ENCODE data around the gene KMT2C. TPM values are rescaled to one million over a fixed set of nuclear protein-coding genes. Genes with fewer than 3 reads are reported as not detected.
"Not testable (repeated sequence)": the region's sequence is repeated elsewhere in the genome, so short reads cannot be mapped to it uniquely, and the experiment has no call there.

Gene KMT2C
- total RNA-seq, 2 donors from 2014 or later, result 78.4 to 81.1 TPM

DNA sequence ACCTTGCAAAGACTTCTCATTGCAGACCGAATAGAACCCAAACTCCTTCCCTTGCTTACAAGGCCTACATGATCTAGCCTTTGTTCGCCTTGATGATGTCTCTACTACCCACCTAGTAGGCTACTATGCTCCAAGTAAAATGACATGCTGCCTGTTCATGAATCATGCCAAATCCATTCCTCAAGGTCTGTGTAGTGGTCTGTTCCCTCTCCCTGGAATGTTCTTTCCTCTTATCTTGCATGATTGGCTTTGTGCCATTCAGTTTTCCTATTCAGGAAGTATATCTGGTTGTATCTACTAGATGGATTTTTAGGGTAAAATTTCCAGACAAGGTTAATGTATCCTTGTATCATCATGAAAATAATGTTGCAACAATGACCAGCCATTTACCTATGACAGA is 165.4 kb downstream of the KMT2C start:
- intact Hi-C loops (cut with DNase I, micrococcal nuclease); ATAC-seq; DNase-seq: not testable (repeated sequence)

- ATAC-seq; DNase-seq; intact Hi-C loops (cut with DNase I, micrococcal nuclease): not testable (repeated sequence)
Measured at GRCh38 chr7:152266859-152267258, 168.9 kb downstream of the KMT2C start.

- ATAC-seq, result not testable (repeated sequence)
Measured at GRCh38 chr7:152264915-152265314, 170.9 kb downstream of the KMT2C start.

GRCh38 chr7:152262146-152262545 is 173.7 kb downstream of the KMT2C start:
- ATAC-seq; DNase-seq; intact Hi-C loops (cut with DNase I, micrococcal nuclease): not testable (repeated sequence)

More at GRCh38 chr7:152264915-152265314, 170.9 kb downstream of the KMT2C start:
- DNase-seq; intact Hi-C loops (cut with DNase I, micrococcal nuclease): not testable (repeated sequence)

DNA sequence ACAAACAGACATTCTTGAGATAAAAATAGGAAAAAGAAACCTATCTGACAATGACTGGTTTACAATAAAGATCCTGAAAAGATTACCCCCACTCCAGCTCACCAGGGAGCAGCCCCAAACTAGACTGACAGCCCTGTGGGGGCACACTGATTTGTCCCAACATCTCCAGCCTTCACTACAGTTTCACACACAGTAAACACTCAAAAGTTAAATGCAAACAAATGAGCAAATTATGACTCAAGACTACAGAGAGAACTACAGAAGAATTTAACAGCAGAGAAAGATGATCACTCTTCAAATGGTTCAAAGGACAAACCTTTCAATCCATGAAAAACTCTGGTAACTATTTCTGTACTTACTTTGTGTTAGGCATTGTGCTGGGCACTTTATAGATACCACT is 176.2 kb downstream of the KMT2C start:
- intact Hi-C loops (cut with DNase I, micrococcal nuclease); ATAC-seq; DNase-seq: not testable (repeated sequence)

DNA sequence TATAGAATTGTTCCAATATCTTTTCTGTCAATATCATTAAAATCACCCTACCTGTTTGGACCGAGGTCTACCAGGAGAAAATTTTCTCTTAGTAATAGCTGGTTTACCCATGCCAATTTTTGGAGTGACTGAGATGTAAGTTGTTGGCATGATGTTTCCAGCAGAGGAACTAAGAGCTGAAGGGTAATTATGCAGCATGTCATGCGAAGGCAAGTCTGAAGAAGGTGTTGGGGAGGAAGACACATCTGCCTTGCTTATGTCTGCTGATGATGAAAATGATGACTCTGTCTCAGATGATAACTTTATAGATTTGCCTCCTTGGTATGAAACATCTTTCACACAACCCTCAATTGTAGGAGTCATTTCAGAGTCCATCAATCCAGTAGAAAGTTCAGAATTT is 188.0 kb downstream of the KMT2C start:
- ATAC-seq; intact Hi-C loops (cut with DNase I, micrococcal nuclease); DNase-seq: not testable (repeated sequence)

- DNase-seq; ATAC-seq; intact Hi-C loops (cut with DNase I, micrococcal nuclease): not testable (repeated sequence)
Measured at GRCh38 chr7:152245417-152245816, 190.4 kb downstream of the KMT2C start.

DNA sequence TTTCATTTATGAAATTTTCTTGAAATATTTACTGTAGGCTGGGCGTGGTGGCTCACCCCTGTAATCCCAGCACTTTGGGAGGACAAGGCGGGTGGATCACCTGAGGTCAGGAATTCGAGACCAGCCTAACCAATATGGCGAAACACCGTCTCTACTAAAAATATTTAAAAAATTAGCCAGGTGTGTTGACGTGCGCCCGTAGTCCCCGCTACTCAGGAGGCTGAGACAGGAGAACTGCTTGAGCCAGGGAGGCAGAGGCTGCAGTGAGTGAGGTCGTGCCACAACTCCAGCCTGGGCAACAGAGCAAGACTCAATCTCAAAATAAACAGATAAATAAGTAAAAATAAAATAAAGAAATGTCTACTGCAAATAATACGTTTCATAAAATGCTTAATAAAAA is 192.3 kb downstream of the KMT2C start:
- DNase-seq; intact Hi-C loops (cut with DNase I, micrococcal nuclease); ATAC-seq: not testable (repeated sequence)

GRCh38 chr7:152241301-152241700 is 194.5 kb downstream of the KMT2C start:
- intact Hi-C loops (cut with DNase I, micrococcal nuclease); DNase-seq; ATAC-seq: not testable (repeated sequence)

GRCh38 chr7:152236306-152236705 is 199.5 kb downstream of the KMT2C start:
- DNase-seq; intact Hi-C loops (cut with DNase I, micrococcal nuclease); ATAC-seq: not testable (repeated sequence)

DNA sequence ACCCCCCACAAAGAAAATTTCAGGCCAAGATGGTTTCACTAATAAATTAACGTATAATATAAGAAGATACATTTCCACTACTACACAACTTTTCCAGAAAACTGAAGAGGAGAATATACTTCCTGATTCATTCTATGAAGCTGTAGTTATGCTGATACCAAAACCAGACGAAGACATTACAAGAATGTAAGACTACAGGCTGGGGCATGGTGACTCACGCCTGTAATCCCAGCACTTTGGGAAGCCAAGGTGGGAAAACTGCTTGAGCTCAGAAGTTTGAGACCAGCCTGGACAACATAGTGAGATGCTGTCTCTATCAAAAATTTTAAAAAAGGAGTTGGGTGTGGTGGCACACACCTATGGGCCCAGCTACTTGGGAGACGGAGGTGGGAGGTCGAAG is 201.4 kb downstream of the KMT2C start:
- DNase-seq; intact Hi-C loops (cut with DNase I, micrococcal nuclease); ATAC-seq: not testable (repeated sequence)

DNA sequence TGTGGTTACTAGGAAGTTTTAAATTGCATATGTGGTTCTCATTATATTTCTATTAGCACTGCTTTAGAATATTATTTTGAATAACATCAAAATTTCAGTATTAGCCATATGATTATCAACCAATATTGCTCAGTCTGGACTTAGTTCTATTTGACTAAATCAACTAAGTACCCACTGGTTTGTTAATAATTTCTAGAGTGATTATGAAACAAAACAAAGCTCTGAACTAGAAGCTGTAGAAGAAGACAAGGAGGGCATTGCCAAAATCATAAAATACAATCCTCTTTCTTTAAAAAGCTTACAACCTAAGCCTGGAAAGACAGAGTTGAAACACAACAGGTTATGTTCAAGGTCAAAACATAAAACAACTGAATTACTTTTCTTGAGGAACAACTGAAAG is 204.7 kb downstream of the KMT2C start:
- DNase-seq, result no peak
- intact Hi-C loops (cut with DNase I, micrococcal nuclease), result no loop called here
- no peak for ATAC-seq

GRCh38 chr7:152219556-152219955 is 216.2 kb downstream of the KMT2C start:
- not testable (repeated sequence) for ATAC-seq, DNase-seq

GRCh38 chr7:152208766-152209165 is 227.0 kb downstream of the KMT2C start:
- DNase-seq; ATAC-seq; intact Hi-C loops (cut with DNase I, micrococcal nuclease): not testable (repeated sequence)

More at GRCh38 chr7:152219556-152219955, 216.2 kb downstream of the KMT2C start:
- intact Hi-C loops (cut with DNase I, micrococcal nuclease), result not testable (repeated sequence)

GRCh38 chr7:152204417-152204816 is 231.4 kb downstream of the KMT2C start:
- ATAC-seq; DNase-seq; intact Hi-C loops (cut with DNase I, micrococcal nuclease): not testable (repeated sequence)

GRCh38 chr7:152203095-152203494 is 232.7 kb downstream of the KMT2C start:
- intact Hi-C loops (cut with DNase I, micrococcal nuclease), result no loop called here
- no peak for DNase-seq

DNA sequence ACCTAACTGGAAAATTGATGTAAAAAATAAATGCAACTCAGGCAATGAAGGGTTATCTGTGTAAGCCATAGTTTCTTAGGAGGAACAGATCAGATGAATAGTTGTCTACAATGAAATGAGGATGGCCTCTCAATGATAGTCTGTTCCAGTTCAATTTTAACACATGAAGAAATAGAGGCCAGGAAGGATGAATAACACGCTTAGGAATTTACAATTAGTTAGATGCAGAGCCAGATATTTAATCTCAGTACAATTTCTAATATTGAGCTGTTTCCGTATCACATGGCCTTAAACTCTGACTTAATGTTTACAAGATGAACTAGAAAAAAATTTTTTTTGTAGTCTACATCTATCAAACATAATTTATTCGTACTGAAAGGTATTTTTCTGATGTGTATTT is 233.7 kb downstream of the KMT2C start:
- ATAC-seq (no peak), DNase-seq (no peak)
- intact Hi-C loops (cut with DNase I, micrococcal nuclease), result no loop called here

More at GRCh38 chr7:152203095-152203494, 232.7 kb downstream of the KMT2C start:
- no peak for ATAC-seq

- no peak for ATAC-seq
- no peak for DNase-seq
- intact Hi-C loops (cut with DNase I, micrococcal nuclease), result no loop called here
Measured at GRCh38 chr7:152200395-152200794, 235.4 kb downstream of the KMT2C start.

- no peak for ATAC-seq
- intact Hi-C loops (cut with DNase I, micrococcal nuclease), result no loop called here
- no peak for DNase-seq
Measured at GRCh38 chr7:152196391-152196790, 239.4 kb downstream of the KMT2C start.

- intact Hi-C loops (cut with DNase I, micrococcal nuclease), result no loop called here
- ATAC-seq (no peak), DNase-seq (no peak)
Measured at GRCh38 chr7:152193880-152194279, 241.9 kb downstream of the KMT2C start.

- no peak for DNase-seq
- no peak for ATAC-seq
- intact Hi-C loops (cut with DNase I, micrococcal nuclease), result no loop called here
Measured at GRCh38 chr7:152189061-152189460, 246.7 kb downstream of the KMT2C start.
